Placental pericyte (primary cell): ENCODE data around the gene ESR1. TPM values are rescaled to one million over a fixed set of nuclear protein-coding genes. Genes with fewer than 3 reads are reported as not detected.

Source experiments
- total RNA-seq: library from RNA; depleted of rRNA; stranded (reverse); fragments of >200 nt; gene quantifications from 2 replicates; pipeline ENCODE4 v1.2.3, GENCODE V29; 2012

ESR1 gene
- total RNA-seq: under 0.01 and 1.0 TPM in 2 replicates

GRCh38 chr6:151807513-151808370 is at the start of gene ESR1:
ESR1 (plus strand) TSS chr6:151807682; CDS start chr6:151807913, 231 bp downstream.

